Fibroblast of skin of right biceps (primary cell): ENCODE measurements around the gene COLEC12.

ENCODE experiments used
- DNase-seq: peaks from one replicate; pipeline ENCODE4 v3.0.0-alpha.2; 2013

The COLEC12 gene

DNA sequence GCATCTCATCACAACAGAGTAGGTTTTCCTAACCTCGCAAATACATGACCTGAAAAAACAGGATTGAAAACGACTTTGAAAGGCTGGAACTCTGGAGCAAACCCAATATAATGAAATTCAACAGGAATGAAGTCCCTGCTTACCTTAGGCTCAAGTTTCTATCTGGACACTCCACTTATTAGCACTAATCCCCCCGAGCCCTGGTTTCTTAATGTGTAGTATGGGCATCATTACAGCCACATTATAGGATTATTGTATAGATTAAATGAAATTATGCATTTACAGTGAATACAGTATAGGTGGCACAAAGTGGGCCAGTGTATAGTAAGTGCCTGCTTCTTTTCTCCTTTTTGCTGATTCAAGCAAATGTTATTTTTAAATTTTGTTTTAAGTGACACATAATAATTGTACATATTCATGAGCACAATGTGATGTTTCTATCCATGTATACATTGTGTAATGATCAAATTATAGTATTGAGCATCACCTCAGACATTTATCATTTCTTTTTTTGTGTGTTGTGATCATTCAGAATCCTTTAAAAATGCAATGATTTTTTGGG, 118.0 kb downstream of the COLEC12 start:
- DNase-seq = no peak

DNA sequence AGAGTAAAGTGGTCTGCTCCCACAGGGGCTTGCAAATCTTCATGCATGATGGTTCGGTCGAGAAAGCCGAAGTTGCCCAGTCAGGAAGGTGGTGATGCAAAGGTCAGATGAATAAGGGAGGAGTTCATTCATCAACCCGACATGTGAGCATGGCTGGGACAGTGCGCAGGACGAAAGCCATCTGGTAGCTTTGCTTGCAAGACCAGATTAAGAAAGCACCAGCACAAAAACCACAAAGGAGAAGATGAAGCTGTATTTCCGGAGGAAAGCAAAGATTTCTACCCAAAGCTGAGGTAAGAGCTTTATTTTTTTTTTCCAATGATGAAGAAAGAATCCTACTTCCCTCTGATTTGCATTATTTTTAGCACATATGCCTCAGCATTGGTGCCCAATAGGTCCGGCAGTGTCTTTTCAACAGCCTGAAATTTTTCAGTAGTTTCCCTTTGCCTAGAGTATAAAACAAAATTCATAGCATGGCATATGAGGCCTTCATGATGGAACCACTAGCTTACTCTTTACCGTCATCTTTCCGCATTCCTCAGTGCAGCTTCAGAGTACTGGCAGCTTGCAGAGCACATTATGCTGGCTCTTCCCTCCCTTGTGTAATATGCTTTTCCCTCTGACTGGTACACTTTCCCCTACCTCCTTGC, 120.7 kb downstream of the COLEC12 start:
- peak; percentile 32 for DNase-seq

DNA sequence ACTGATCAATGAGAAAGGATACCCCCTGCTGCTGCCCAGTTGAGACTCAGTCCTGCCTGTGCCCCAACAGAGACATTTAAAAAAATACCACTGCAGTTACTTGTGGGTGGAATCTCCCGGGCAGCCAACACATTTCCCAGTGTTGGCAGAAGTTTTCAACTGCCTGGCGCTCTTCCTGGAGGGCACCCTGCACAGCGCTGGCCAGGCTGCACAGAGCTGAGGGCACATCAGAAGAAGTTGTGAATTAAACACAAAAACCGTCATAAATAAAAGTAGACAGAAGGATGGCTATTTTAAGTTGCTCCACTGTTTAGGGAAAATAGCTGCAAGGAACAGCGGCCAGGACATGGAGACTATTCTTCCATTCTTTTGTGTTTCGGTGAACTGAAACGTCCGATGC, 122.4 kb downstream of the COLEC12 start:
- DNase-seq = no peak

DNA sequence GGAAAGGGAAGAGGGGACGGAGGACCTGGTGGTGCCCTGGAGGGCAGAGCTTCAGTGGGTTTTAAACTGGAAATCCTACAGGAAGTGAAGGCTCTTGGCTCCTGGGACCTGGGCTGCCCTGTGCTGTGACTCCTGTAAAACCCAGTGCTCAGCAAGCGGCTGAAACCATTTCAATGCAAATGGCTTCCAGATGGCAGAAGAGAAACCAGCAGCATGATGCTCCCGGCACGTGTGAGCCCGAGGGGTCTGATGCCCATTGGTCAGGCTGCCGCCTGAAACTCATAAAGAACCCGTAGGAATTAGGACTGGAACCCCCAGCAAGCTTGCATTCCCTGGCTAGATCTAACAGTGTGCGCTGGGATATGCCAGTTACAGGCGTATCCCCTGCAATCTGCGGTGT, 123.4 kb downstream of the COLEC12 start:
- peak; percentile 21 for DNase-seq

DNA sequence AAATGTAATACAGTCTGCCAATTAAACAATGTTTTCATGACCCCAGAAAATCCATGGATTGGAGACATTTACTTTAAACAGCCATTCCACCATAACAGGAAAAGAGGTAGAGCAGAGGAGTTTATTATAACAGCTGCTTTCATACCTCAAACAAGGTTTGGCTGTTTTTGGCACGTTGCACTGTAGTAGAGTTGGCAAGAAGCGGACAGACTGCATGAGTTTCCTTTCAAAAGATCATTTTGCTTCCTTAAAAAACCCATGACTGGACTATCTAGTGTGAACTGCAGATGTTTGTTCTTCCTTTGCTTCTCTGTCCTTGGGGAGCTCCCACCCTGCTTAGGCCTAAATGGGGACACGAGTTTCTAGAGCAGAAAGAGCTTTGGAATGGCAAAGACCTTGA, 124.2 kb downstream of the COLEC12 start:
- peak; percentile 27 for DNase-seq

DNA sequence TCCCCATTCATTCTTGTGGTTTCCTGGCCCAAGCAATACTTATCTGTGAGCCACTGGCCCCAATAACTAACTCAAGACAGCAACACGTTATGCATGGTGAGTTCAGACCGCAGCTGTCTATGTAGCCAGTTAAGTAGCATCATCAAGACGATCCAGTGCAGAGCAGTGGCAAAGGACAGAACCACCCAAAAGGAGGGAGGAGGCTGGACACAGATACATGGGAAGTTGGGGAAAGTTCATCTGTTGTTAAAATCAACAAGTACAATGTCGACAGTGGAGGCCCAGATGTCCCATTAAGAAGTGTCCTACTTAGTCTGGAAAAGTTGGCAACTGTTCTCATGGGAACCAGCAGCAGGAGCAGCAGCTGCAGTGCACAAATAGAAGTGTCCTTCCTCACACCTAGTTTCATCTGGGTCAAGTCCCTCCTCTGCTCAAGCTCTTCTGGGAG, 125.8 kb downstream of the COLEC12 start:
- DNase-seq = no peak

DNA sequence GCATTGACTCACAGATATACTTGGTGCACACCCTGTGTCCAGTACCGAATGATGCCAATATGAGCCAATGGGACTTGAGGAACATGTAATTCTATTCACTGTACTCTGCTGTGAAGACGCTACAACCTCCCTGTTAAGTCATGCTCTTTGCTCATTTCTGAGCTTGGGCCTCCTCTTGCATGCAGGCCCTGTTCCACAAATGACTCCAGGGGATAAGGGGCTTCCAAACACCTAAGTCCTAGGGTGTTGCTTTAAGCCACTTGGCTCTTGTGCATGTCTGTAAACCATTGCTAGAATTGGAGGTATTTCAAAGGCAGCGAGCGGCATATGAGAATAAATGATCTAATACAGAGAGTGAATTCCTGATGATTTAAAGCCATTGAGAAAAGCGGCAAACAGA, 126.7 kb downstream of the COLEC12 start:
- DNase-seq = no peak

DNA sequence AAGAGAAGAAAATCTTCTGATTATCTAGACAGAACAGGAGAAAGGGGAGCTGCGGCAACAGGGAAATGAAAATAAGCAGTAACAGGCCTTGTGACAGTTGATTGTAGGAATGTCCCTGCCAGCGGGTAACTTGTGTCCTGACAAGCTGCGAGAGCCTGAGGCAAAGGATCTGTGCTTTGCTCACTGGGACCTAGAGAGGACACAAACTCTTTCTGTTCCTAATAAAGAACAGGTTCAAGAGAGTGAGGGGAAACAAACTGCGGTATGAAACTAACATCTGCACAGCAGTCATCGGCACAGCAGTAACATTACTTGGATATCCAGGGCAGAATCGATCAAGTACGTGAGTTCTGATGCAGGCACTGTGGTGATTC, 128.9 kb downstream of the COLEC12 start:
- DNase-seq = peak; percentile 43

DNA sequence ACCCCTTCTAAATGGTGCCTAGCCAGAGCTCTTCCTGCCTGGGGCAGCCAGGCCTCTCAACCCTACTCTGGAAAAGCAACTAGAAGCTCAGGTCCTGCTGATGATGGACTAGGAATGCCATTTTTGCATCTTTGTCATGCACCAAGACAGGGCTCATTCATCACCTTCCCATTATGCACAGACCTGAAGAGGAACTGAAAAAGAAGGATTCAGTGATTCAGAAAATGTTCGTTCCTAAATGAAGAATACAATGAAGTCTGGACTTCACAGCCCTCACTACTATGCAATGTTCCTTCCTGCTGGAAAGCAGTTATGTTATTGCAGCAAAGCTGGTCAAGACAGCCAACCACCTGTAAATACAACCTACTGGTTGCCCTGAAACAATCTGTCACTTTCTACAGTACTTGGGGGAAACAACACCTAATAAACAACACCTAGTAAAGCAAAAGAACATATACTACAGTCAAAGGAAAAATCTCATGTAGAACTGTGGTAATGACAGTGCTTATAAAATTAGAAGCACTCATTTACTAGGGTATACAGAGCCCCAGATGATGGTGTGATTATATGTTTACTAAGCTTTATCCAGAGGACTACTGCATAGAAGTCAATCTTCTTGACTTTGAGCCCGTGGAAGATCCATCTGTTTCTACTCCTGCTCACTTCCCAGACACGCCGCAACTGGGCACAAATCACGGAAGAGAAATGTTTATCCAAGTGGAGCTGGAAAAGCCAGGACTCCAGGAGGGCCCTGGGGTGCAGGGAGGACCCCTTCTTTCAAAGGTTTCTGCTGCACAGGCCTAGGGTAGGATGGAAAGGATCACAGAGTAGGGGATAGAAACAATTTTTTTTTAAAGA, 129.5 kb downstream of the COLEC12 start:
- DNase-seq = no peak

DNA sequence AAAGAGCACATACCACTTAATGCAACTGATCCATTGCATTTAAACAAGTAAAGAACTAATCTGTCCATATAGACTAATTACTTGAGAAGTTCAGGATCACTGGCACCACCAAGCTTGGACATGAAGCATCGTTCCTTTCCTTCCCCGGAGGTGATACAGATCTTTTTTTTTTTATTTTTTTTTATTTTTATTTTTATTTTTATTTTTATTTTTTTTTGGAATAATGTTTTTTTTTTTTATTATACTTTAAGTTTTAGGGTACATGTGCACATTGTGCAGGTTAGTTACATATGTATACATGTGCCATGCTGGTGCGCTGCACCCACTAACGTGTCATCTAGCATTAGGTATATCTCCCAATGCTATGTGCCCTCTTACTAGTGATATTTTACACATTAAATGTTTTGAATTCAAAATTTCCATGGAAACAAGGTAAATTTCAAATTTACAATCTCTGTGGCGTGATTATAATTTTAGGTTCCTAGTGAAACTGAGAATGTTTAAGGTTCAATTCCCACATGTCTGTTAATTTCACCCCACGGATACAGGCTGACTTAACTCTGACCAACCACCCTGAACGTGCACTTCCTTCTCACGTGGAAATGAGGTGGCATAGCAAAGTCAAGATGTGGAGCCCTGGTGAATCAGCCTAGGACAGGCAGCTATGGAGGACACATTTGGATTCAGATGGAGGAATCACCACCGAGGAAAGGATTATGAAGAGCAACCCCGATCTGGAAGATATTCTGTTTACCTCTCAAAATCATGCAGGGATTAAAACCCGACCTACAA, 131.1 kb downstream of the COLEC12 start:
- no peak for DNase-seq

DNA sequence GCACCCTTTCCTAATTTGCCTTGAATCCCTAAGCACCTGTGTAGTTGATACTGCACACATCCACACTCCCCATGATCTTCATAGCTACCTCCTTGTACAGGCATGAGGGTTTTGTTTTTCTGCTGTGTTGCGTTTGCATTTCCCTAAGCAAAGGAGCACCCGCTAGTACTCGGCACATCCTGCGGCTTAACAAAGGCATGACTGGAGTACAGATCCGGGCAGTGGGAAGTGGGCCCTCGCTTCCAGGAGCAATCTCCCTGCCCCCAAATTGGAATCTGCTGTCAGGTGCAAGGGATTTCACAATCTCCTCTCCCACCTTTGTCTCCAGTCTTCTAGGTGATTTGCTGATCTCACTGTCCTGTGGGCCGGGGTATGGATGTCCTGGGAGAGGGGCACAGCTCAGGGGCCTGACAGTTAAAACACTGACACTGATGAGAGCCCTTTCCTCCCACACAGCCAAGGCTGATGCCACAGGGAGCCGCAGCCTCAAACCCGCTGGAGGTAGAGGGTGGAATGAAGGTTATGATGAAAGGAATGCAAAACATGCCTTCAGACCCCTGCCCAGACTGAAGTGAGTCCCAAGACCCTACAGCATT, 133.9 kb downstream of the COLEC12 start:
- DNase-seq = no peak

DNA sequence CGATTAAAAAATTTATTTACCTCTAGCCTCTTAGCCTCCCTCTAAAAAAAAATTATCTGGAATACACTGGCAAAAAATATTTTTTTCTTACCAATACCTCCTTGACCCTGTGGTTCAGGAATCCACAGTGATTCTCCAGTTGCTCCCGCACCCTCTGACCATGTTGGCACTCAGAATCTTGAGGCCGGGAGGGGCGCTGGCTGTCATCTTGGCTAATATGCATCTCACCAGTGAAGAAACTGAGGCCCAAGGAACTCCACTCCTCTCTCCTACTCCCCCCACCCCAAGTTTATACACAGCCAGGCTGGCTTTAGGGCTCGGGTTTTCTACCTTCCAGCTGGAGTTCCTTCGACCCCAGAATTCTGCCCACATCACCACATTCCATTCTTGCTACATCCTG, 134.8 kb downstream of the COLEC12 start:
- DNase-seq = no peak

DNA sequence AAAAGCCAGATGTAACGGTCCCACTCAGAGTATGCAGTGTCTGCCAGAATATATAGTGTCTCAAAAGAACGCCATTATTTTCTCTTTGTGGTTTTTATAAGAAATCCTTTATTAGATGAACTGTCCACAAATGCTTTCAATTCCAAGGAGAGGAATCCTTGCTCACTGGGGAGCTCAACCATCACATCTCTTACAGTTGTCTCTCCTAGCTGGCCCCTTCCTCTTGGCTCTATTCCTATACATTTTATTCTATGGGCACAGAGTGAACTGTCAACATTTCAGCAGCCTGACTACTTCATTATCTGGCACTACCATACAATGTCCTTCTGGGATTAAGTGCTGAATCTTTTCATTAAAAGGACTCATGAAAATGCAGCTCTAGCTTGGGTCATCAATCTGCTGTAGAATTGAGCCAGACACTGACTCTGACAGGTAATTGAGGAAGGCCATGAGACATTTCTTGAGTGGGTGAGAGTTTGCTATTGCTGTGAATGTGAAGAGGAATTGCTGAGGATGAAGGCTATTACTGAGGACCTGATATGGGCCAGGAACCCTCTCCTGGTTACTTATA, 136.2 kb downstream of the COLEC12 start:
- peak; percentile 94 for DNase-seq

DNA sequence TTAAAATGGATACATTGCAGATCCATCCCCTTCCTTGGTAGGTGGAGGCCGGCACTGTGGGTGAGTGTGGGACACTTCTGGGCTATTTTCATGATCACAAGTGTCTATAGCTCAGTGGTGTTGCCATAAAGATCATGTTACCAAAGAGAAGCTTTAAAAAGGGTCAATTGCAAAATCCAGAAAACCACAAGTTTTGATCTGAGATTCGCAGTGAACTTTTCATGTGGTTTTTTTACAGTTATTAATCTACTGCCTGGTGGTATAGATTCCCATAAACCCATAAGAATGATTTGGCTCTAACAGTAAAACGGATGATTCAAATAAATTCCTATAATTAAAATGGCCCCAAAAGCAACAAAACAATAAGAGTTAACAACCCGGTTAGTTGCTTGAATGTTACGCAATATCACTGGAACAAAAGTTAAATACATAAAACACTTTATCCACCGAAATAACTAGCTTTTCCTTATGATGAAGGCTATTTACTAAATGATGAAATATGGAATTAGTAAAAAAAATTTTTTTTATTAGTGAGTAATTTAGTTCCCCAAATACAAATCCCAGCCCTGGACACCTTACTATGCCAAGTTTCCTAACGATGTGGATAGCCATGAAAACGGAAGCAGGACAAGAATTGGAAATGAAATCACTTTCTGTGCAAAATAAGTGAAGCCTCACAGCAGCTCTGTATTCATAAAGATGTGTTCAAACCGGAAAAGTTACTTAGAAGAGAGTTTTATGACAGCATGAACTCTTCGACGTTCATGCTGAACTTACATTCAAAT, 137.0 kb downstream of the COLEC12 start:
- peak; percentile 94 for DNase-seq

DNA sequence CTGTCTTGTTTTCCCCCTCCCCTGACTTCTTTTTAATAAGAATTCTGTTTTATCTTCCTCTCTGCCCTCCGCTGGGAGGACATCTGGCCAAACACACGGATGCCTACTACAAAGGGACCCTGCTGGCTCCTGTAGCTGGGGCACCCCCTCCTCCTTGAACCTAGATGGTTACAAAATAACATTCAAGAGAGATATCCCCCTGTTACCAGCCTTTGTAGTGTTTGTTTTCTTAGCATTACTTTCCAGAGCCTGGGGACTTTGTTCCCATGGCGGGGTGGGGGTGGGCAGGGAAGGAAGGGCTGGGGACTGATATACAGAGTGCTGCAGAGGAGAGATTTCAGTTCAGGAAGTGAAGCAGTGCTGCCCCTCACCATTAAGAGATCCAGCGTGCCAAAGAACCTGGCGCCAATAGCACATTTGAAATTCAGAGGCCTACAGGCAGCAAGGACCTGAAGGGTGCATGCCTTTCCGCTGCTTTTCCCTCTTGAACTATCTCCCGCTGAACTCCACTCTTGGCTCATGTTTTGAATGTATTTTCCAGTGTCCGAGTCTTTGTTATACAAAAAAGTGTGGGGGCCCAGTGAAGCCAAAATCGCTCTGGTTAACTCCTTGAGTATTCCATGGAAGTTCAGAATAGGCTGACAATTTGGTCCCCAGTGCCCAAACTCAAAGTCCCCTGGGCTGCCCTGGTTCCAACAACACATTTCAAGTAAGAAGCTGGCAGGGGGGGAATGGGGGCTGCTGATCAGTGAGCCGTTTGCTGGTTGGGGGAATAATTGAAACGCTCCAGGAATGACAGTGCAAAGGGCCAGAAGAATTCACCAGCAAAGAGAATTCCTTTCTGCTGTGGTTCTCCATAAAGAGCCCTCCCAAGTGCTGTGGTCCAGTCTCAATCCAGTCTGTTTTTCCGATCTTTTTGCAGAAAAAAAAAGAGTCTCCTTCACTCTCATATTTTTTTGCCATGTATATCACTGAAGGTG, 137.9 kb downstream of the COLEC12 start:
- DNase-seq = peak; percentile 82

DNA sequence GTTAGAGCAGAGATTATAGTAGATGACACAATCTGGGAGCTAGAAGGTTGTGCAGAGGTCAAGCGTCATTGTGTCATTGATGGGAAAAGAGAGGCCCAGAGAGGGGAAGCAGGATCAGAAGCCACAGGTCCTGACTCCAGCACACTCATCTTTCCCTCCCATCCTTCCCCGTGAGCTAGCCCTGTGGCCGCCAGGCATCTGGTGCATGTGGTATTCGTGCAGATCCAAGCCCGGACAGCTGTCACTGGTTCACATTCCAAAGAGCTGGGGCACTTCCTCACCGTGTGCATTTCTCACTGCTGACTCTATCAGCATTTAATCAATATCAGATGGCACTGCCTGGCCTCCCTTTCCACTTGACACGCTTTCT, 138.6 kb downstream of the COLEC12 start:
- peak; percentile 100 for DNase-seq

DNA sequence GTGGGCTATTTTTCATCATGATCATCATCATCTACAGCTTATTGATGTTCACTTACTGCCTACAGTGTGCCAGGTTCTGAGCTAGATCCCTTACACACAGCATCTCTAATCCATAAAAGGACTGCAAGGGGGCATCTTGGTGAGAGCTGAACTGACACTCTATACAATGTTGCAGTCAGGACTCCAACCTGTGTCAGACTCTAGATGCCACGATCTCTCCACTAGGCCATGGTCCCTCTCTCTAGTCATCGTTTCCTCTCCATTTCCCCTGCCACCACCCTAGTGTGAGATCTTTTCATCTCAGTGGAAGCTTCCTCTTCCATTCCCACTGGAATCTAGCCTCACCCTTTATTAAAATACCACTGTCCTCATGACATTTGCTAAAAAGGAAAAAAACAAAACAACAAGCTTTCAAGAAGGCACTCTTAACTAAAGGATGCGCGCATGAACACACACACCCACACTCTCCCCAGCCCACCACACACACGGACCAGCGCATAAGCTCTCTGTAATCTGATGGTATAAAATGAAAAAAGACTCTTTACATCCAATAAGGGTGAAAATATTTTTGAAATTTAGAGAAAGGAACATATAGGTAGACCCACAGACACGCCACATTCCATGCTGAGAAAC, 139.3 kb downstream of the COLEC12 start:
- no peak for DNase-seq

DNA sequence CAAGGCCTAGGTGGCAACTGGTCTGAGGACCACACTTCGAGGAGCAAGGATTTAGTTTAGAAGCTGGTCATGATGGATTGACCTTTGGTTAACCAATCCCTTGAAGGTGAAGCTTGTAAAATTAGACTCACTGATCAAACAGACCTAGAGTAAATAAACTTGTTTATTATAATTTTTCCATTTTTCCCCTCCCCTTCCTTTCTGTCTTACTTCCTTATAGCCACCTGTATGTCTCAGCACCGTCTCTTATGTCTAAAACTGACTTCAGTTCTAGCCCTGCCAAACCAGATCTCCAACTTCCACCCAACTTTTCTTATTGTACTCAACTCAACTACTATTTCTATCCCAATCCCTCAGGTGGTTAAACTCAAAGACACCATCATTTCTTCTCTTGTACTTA, 139.8 kb downstream of the COLEC12 start:
- no peak for DNase-seq

DNA sequence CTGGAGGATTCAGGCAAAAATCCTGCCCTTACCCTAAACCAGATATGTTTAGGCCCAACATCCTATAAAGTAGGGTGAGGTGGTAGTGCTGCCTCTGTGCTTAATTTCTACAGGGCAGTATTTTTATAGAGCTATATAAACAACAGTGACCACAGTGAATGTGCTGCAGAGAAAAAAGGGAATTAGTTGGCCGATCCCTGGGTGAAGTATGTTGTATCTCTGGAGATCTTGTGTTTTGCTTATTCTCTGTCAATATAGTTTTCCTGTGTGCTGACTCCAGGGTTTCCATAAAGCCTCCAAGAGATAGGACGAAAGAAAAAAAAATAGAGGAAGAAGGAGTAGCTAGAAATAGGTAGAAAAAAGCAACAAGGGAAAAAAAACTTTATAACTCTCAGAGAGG, 143.7 kb downstream of the COLEC12 start:
- no peak for DNase-seq

DNA sequence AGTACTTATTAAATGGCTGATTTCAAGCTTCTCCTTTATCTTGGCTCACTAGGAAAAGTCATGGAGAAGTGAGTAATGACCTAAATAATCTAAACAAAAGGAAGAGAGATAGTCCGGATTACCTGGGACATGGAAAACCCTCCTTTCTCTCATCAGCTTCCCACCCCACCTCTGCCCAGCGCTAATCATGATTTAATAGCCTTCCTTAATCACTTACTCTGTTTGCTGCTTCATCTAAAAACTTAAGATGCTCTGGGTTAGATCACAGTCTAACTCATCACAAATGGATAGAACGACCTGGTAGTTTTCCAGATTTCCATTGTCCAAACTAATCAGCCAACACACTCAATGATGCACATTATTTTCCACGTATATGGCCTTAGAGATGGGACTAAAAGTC, 144.8 kb downstream of the COLEC12 start:
- DNase-seq = no peak
